Bronchial epithelial cell (primary cell): ENCODE data around the gene ANKRD40CL. TPM values are rescaled to one million over a fixed set of nuclear protein-coding genes. Genes with fewer than 3 reads are reported as not detected.

Experiments used
- DNase-seq: peaks from one replicate; pipeline ENCODE4 v3.0.0-alpha.2; 2010; ENCODE audit warnings: low read depth
- FAIRE-seq: peaks from 2 replicates; lab custom pipeline; 2011; peaks lifted over from hg19 to GRCh38; lab: Jason Lieb, UNC
- H3K27me3 ChIP-seq: 2 replicates; pipeline ENCODE4 v1.5.1; 2011; ENCODE audit warnings: low read length; ENCODE audit not compliant: control insufficient read depth, insufficient read depth
- H3K36me3 ChIP-seq: 2 replicates; pipeline ENCODE4 v1.5.1; 2011; ENCODE audit warnings: low read length; ENCODE audit not compliant: control insufficient read depth, insufficient read depth
- H3K4me3 ChIP-seq: 2 replicates; pipeline ENCODE4 v1.5.1; 2011; ENCODE audit warnings: mild to moderate bottlenecking, low read depth, low read length, control low read depth
- CTCF ChIP-seq: IDR thresholded peaks from 2 replicates; pipeline ENCODE4 v1.5.1; 2011; ENCODE audit warnings: mild to moderate bottlenecking, moderate library complexity, low read length, control low read depth, inconsistent platforms; ENCODE audit not compliant: insufficient read depth, severe bottlenecking
- total RNA-seq: library from RNA; depleted of rRNA; stranded (reverse); fragments of >200 nt; gene quantifications from 2 replicates; pipeline ENCODE4 v1.2.1, GENCODE V29; 2014

The ANKRD40CL gene
- total RNA-seq, 1 donor from 2014 or later, result not detected

GRCh38 chr17:50722746-50723145 lies 44.6 kb downstream of the ANKRD40CL start:
- Histone ChIP-seq H3K27me3 (no peaks in the 10 kb centered on the region), H3K36me3 (no peaks in the 10 kb centered on the region), H3K4me3 (no peak overlapping the region)
- no peak for TF ChIP-seq CTCF
- DNase-seq, result no peak
- FAIRE-seq, result no peak

- no peak for TF ChIP-seq CTCF
- H3K36me3 ChIP-seq, result no peaks in the 10 kb centered on the region
- FAIRE-seq (no peak), DNase-seq (peak; percentile 30)
- H3K4me3 ChIP-seq, result peak overlapping the region; percentile 77
- no peaks in the 10 kb centered on the region for H3K27me3 ChIP-seq
Observed at GRCh38 chr17:50721194-50722010, 45.9 kb downstream of the ANKRD40CL start.

GRCh38 chr17:50719924-50720794 lies 47.2 kb downstream of the ANKRD40CL start:
- DNase-seq (no peak), FAIRE-seq (no peak)
- TF ChIP-seq CTCF, result no peak
- Histone ChIP-seq H3K27me3 (no peaks in the 10 kb centered on the region), H3K4me3 (peak overlapping the region; percentile 77), H3K36me3 (no peaks in the 10 kb centered on the region)

GRCh38 chr17:50719144-50719923 lies 48.0 kb downstream of the ANKRD40CL start, which contains the start of gene LUC7L3:
Gene LUC7L3, plus strand, starts transcription at chr17:50719603. Its CDS starts 130 bp downstream, at chr17:50719733.
- Histone ChIP-seq H3K27me3 (no peaks in the 10 kb centered on the region), H3K36me3 (no peaks in the 10 kb centered on the region), H3K4me3 (peak within 1 kb of the TSS; percentile 77)
- DNase-seq (peak; percentile 79), FAIRE-seq (no peak)
- no peak for TF ChIP-seq CTCF

GRCh38 chr17:50715471-50715870 lies 51.8 kb downstream of the ANKRD40CL start:
- TF ChIP-seq CTCF, result no peak
- FAIRE-seq (no peak), DNase-seq (no peak)
- no peaks in the 10 kb centered on the region for H3K27me3 ChIP-seq
- no peaks in the 10 kb centered on the region for H3K36me3 ChIP-seq
- H3K4me3 ChIP-seq, result no peak overlapping the region
